Muscle layer of colon (tissue), 2 donors: ENCODE measurements around the gene CBLL2.

Experiments used
- H3K27ac ChIP-seq: one replicate; pipeline ENCODE4 v1.7.0; 2013; ENCODE audit warnings: low read depth, mild to moderate bottlenecking, low read length, moderate library complexity
- H3K27me3 ChIP-seq, 2 donors: one replicate each; pipeline ENCODE4 v1.7.0; 2013; ENCODE audit warnings: low read length in 2 of 2, mild to moderate bottlenecking in 2 of 2; ENCODE audit not compliant: insufficient read depth in 2 of 2, control insufficient read depth in 1 of 2
- H3K36me3 ChIP-seq: one replicate; pipeline ENCODE4 v1.7.0; 2013; ENCODE audit warnings: mild to moderate bottlenecking, low read length; ENCODE audit not compliant: insufficient read depth
- H3K4me1 ChIP-seq: one replicate; pipeline ENCODE4 v1.7.0; 2013; ENCODE audit warnings: mild to moderate bottlenecking, low read length; ENCODE audit not compliant: insufficient read depth
- H3K4me3 ChIP-seq, 2 donors: one replicate each; pipeline ENCODE4 v1.7.0; 2013; ENCODE audit warnings: low read length in 2 of 2, low read depth in 1 of 2, mild to moderate bottlenecking in 1 of 2, moderate library complexity in 1 of 2
- H3K9ac ChIP-seq: one replicate; pipeline ENCODE4 v1.7.0; 2013; ENCODE audit warnings: low read length
- H3K9me3 ChIP-seq: one replicate; pipeline ENCODE4 v1.7.0; 2013; ENCODE audit warnings: mild to moderate bottlenecking, low read length
- donor health status: abdominal sarcoma.
- donor health status: Adenocarcinoma of cecum.

Gene CBLL2

GRCh38 chrX:22296871-22297270 is 24.2 kb downstream of the CBLL2 start:
- H3K9me3 ChIP-seq, result no peaks in the 10 kb centered on the region
- H3K36me3 ChIP-seq, result no peaks in the 10 kb centered on the region
- H3K27me3 ChIP-seq, result no peaks in the 10 kb centered on the region
- peaks cover 19% of the 10 kb centered on the region for H3K4me1 ChIP-seq
- no peak overlapping the region for H3K4me3 ChIP-seq
- no peak overlapping the region for H3K9ac ChIP-seq
- no peak overlapping the region for H3K27ac ChIP-seq

GRCh38 chrX:22300130-22300529 is 27.4 kb downstream of the CBLL2 start:
- no peak overlapping the region for H3K27ac ChIP-seq
- H3K27me3 ChIP-seq, result peaks cover 0 to 5% of the 10 kb centered on the region in 2 donors
- H3K36me3 ChIP-seq, result no peaks in the 10 kb centered on the region
- no peak overlapping the region for H3K4me3 ChIP-seq
- H3K9me3 ChIP-seq, result no peaks in the 10 kb centered on the region
- no peak overlapping the region for H3K9ac ChIP-seq
- H3K4me1 ChIP-seq, result peaks cover 19% of the 10 kb centered on the region

- Histone ChIP-seq H3K27ac (no peak overlapping the region), H3K4me1 (no peaks in the 10 kb centered on the region), H3K27me3 (peaks cover 0 to 4% of the 10 kb centered on the region in 2 donors), H3K9me3 (no peaks in the 10 kb centered on the region), H3K9ac (no peak overlapping the region), H3K4me3 (no peak overlapping the region), H3K36me3 (no peaks in the 10 kb centered on the region)
Observed at GRCh38 chrX:22310779-22311178, 38.1 kb downstream of the CBLL2 start.

- Histone ChIP-seq H3K36me3 (no peaks in the 10 kb centered on the region), H3K9me3 (no peaks in the 10 kb centered on the region), H3K27me3 (peaks cover 0 to 10% of the 10 kb centered on the region in 2 donors), H3K9ac (no peak overlapping the region), H3K4me3 (no peak overlapping the region), H3K4me1 (no peaks in the 10 kb centered on the region), H3K27ac (no peak overlapping the region)
Observed at GRCh38 chrX:22313766-22314165, 41.1 kb downstream of the CBLL2 start.

GRCh38 chrX:22314211-22314610 is 41.5 kb downstream of the CBLL2 start:
- Histone ChIP-seq H3K4me1 (no peaks in the 10 kb centered on the region), H3K27me3 (peaks cover 0 to 10% of the 10 kb centered on the region in 2 donors), H3K4me3 (no peak overlapping the region), H3K9ac (no peak overlapping the region), H3K36me3 (no peaks in the 10 kb centered on the region), H3K9me3 (no peaks in the 10 kb centered on the region), H3K27ac (no peak overlapping the region)

- Histone ChIP-seq H3K9me3 (no peaks in the 10 kb centered on the region), H3K4me1 (no peaks in the 10 kb centered on the region), H3K27ac (no peak overlapping the region), H3K27me3 (peaks cover 0 to 10% of the 10 kb centered on the region in 2 donors), H3K4me3 (no peak overlapping the region), H3K36me3 (no peaks in the 10 kb centered on the region), H3K9ac (no peak overlapping the region)
Observed at GRCh38 chrX:22314692-22315091, 42.0 kb downstream of the CBLL2 start.

GRCh38 chrX:22315151-22315550 is 42.4 kb downstream of the CBLL2 start:
- no peak overlapping the region for H3K9ac ChIP-seq
- H3K27me3 ChIP-seq, result peaks cover 0 to 10% of the 10 kb centered on the region in 2 donors
- no peak overlapping the region for H3K4me3 ChIP-seq
- no peaks in the 10 kb centered on the region for H3K4me1 ChIP-seq
- no peak overlapping the region for H3K27ac ChIP-seq
- H3K36me3 ChIP-seq, result no peaks in the 10 kb centered on the region
- H3K9me3 ChIP-seq, result no peaks in the 10 kb centered on the region

GRCh38 chrX:22320236-22320873 is 47.6 kb downstream of the CBLL2 start:
- Histone ChIP-seq H3K27ac (no peak overlapping the region), H3K9me3 (no peaks in the 10 kb centered on the region), H3K4me3 (no peak overlapping the region), H3K36me3 (no peaks in the 10 kb centered on the region), H3K4me1 (no peaks in the 10 kb centered on the region), H3K9ac (no peak overlapping the region), H3K27me3 (peaks cover 3 to 6% of the 10 kb centered on the region in 2 donors)

- Histone ChIP-seq H3K27ac (no peak overlapping the region), H3K4me1 (no peaks in the 10 kb centered on the region), H3K27me3 (peaks cover 0 to 3% of the 10 kb centered on the region in 2 donors), H3K9me3 (no peaks in the 10 kb centered on the region), H3K4me3 (no peak overlapping the region), H3K9ac (no peak overlapping the region), H3K36me3 (no peaks in the 10 kb centered on the region)
Observed at GRCh38 chrX:22323541-22323940, 50.8 kb downstream of the CBLL2 start.
